RKO (cell line): ENCODE results near the gene SLC2A5.
"Not testable (repeated sequence)": the region's sequence is repeated elsewhere in the genome, so short reads cannot be mapped to it uniquely, and the experiment has no call there.

Source experiments
- DNase-seq: peaks from one replicate; pipeline ENCODE4 v3.0.0-alpha.2; 2016; ENCODE audit warnings: low spot score

The SLC2A5 gene

GRCh38 chr1:9069326-9070100 is at the start of gene SLC2A5:
TSS of gene SLC2A5 (minus strand) at chr1:9069635. CDS start at chr1:9069536, 99 bp downstream.
- no peak for DNase-seq

GRCh38 chr1:9118186-9118585 is 48.8 kb upstream of the SLC2A5 start:
- DNase-seq = no peak

GRCh38 chr1:9115351-9116205 is 46.1 kb upstream of the SLC2A5 start:
- no peak for DNase-seq

- DNase-seq = no peak
Measured at GRCh38 chr1:9112961-9113880, 43.8 kb upstream of the SLC2A5 start.

- no peak for DNase-seq
Measured at GRCh38 chr1:9111957-9112356, 42.5 kb upstream of the SLC2A5 start.

GRCh38 chr1:9111357-9111691 is 41.9 kb upstream of the SLC2A5 start:
- DNase-seq = no peak

GRCh38 chr1:9110669-9111356 is 41.4 kb upstream of the SLC2A5 start:
- peak; percentile 79 for DNase-seq

- no peak for DNase-seq
Measured at GRCh38 chr1:9108056-9108665, 38.7 kb upstream of the SLC2A5 start.

- no peak for DNase-seq
Measured at GRCh38 chr1:9107136-9107535, 37.7 kb upstream of the SLC2A5 start.

- DNase-seq = no peak
Measured at GRCh38 chr1:9106286-9106685, 36.9 kb upstream of the SLC2A5 start.

GRCh38 chr1:9105336-9105867 is 36.0 kb upstream of the SLC2A5 start:
- no peak for DNase-seq

GRCh38 chr1:9101510-9102146 is 32.2 kb upstream of the SLC2A5 start:
- DNase-seq = peak; percentile 60

GRCh38 chr1:9100471-9101043 is 31.1 kb upstream of the SLC2A5 start:
- no peak for DNase-seq

GRCh38 chr1:9099555-9099954 is 30.1 kb upstream of the SLC2A5 start:
- DNase-seq = no peak

GRCh38 chr1:9097947-9098705 is 28.7 kb upstream of the SLC2A5 start:
- no peak for DNase-seq

- DNase-seq = no peak
Measured at GRCh38 chr1:9095818-9096217, 26.4 kb upstream of the SLC2A5 start.

- not testable (repeated sequence) for DNase-seq
Measured at GRCh38 chr1:9093996-9094595, 24.7 kb upstream of the SLC2A5 start.

- no peak for DNase-seq
Measured at GRCh38 chr1:9093581-9093980, 24.1 kb upstream of the SLC2A5 start.

GRCh38 chr1:9093091-9093490 is 23.7 kb upstream of the SLC2A5 start:
- no peak for DNase-seq
